Subcutaneous adipose tissue (tissue), 4 donors: ENCODE results near the gene SEMA6D. TPM values are rescaled to one million over a fixed set of nuclear protein-coding genes. Genes with fewer than 3 reads are reported as not detected.

ENCODE experiments used
- total RNA-seq, 4 donors: library from RNA; depleted of rRNA; stranded (reverse); fragments of >200 nt; gene quantifications; one replicate each; pipeline ENCODE4 v1.1.0, GENCODE V29; 2016
- TF ChIP-seq, protein P1 (sequence below): fragments of 450-650 bp; IDR thresholded peaks from one replicate; pipeline ENCODE4 v1.5.1; 2016; ENCODE audit warnings: low read depth, mild to moderate bottlenecking, control low read depth, antibody characterized with exemption, moderate library complexity

The SEMA6D gene
- total RNA-seq, 4 donors from 2014 or later, result 3.7 to 9.6 (median 6.3) TPM

DNA sequence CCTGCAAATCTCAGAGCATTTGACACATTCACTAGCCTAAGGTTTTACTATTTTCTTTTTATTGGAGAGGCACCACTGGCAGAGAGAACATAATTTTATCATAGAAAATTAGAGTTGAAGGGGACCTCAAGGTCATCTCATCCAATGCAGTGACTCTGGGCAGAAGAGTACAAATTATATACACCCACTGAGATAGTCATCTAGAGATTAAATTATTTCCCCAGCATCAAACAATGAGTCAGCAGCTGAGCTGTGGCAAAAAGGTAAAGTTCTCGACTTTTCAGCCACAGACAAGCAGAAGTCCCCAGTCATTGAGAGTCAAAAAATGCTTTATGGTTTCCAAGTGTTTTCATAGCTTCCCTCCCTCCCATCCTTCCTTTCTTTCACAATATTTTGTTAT is 39.3 kb upstream of the SEMA6D start:
- TF ChIP-seq, protein P1, sequence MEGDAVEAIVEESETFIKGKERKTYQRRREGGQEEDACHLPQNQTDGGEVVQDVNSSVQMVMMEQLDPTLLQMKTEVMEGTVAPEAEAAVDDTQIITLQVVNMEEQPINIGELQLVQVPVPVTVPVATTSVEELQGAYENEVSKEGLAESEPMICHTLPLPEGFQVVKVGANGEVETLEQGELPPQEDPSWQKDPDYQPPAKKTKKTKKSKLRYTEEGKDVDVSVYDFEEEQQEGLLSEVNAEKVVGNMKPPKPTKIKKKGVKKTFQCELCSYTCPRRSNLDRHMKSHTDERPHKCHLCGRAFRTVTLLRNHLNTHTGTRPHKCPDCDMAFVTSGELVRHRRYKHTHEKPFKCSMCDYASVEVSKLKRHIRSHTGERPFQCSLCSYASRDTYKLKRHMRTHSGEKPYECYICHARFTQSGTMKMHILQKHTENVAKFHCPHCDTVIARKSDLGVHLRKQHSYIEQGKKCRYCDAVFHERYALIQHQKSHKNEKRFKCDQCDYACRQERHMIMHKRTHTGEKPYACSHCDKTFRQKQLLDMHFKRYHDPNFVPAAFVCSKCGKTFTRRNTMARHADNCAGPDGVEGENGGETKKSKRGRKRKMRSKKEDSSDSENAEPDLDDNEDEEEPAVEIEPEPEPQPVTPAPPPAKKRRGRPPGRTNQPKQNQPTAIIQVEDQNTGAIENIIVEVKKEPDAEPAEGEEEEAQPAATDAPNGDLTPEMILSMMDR, result no peak

DNA sequence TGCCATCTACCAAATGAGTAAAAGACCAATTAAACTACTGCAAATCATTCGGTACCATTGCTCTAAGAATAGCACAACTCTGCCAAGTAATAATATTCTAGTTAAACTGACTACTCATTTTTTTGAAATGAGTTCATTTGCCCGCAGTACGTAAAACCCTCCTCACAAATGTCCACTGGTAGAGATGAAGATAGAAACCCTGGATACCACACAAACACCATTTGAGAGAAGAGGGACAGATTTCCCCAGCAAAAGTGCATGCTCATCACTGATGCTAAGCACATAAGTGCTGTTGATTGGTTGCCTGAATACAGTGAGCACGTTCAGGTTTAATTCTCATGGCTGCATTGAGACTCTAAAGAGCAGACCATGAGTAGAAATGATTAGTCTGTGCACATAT is 34.6 kb upstream of the SEMA6D start:
- TF ChIP-seq, protein P1, result no peak

DNA sequence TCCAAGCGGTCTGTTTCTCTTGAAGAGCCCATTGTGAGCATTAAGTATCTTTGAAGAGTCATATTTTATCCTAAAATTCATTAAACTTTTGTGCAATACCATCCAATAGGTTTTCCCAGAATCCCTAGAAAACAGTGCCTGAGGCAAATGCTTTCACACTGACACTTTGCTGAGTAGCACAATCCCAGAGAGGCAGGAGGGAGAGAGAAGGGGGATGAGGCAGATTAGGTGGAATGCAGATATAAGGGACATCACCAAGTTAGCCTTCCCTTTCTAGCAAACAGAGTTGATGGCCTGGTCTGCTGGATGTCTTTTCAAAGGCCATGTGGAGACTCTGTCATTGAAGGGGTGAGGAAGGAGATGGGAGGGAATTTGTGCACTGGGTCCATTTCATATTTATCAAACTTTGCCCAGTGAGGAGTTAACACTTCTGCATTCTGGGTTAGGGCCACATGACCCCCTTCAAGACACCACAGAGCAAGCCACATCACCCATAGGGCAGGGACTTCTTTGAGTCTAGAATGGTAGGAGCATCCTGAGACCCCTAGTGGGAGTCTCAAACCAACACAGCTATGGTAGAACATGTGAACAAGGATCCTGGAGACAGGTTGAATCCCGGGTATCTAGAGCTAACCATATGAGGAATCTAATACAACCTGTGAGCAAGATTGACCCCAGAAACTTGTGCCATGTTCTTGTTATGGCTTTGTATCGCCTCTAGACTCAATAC is 32.0 kb upstream of the SEMA6D start:
- TF ChIP-seq, protein P1, result no peak

DNA sequence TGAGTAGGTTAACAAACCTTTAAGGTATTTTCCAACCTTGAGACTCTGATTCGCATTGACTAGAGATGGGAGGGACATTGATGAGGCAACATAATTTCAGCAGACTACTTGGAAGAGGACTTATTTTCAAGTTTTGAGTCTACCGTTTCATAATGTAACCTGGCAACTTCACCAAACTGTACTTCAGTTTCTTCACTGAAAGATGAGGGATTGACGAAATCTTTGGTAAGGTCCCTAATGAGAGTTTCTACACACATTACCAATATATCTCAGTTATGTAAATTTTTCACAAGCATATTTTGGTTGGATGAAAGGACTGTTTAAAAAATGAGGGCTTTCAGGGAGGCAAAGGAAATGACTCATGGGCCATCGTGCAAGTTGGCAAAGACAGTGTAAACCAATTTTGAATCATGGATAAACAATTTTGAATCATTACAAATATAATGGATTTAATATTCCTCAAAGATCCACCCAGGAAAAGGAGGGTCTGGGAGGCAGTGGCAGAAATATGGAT is 28.7 kb upstream of the SEMA6D start:
- TF ChIP-seq, protein P1, result no peak

DNA sequence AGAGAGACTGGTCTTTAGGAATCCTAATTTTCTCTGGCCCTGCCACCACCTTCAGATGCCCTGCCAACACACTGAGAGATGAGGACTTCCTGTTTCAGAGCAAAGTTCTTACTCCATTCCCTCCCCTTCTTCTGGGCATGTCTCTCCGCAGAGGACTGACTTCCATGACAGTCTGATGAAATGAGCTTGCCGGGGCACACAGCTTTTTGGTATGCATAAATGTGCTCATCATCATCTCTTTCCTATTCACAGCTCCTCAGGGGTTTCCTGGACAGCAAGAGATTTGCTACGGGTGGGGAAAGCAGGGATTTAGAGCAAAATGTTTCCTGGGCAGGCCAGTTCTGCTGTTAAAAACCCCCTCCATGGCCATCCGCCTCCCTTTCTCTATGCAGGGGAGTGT is 27.6 kb upstream of the SEMA6D start:
- TF ChIP-seq, protein P1, result no peak

DNA sequence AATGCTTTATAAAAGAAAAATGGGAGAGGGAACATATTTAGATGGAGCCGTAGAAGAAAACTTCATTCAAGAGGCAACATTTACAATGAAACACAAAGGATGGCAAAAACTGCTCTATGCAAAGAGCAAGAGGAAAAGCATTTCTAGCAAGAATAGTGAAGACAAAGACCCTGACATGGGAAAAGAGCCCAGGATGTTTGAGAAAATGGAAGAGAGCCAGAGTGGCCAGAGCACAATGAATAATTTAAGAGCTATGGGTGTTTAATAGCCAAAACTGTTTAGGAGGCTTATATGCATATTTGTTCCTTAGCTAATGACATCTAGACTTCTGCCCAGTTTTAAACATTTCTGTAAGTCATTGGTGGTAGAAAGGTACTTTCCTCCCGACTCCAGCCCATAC is 25.4 kb upstream of the SEMA6D start:
- TF ChIP-seq, protein P1, result no peak

DNA sequence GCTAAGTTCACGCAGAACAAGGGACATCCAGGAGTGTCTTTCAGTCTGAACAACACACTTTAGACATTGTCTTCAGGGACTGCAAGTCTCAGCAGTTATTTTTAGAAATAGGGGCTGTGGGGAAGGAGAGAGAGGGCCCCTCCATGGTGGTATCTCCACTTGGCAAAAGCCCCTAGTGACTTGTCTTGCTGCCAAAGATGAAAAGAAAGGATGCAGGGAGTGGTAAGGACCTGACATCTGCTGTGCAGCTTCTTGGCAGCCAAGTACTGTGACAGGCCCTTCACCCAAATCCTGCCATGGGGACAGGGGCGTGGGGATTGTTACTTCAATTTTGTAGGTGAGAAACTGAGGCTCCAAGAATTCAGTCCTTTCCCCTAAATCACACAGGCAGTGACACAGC is 21.0 kb upstream of the SEMA6D start:
- TF ChIP-seq, protein P1, result no peak
